ENCODE measurements around the gene IGFBP6.

Gene IGFBP6

GRCh38 chr12:53091756-53092155 is 5.7 kb upstream of the IGFBP6 start:
- POLR2A ChIA-PET = interaction anchor here (0.6 to 0.9 kb wide), 2 partner anchors 13 to 89 kb away, joined by 3 to 4 read pairs; partner anchors contain the start of genes SPRYD3 and ZNF740
- H3K9me3 ChIP-seq (ENCODE audit: control insufficient read depth, insufficient read depth, low read depth, low read length) = no peaks in the 10 kb centered on the region
- TF ChIP-seq ZNF514 (tag by site-specific recombination; IDR thresholded peaks at IDR 0.05) (no peak), PRDM10 (tag by site-specific recombination; IDR thresholded peaks at IDR 0.05) (no peak), ZNF777 (tag by site-specific recombination; IDR thresholded peaks at IDR 0.05; ENCODE audit: borderline replicate concordance) (no peak), ZBTB6 (tag by site-specific recombination; IDR thresholded peaks at IDR 0.05) (peak; percentile 85), ZNF785 (tag by site-specific recombination; IDR thresholded peaks at IDR 0.05) (no peak)
- no peak overlapping the region for H3K4me3 ChIP-seq (ENCODE audit: low read depth, low read length)
- no peaks in the 10 kb centered on the region for H3K36me3 ChIP-seq (ENCODE audit: control insufficient read depth in 2 of 2, insufficient read depth in 1 of 2, low read length in 2 of 2)
- CTCF ChIA-PET = no interaction called here
- H3K4me1 ChIP-seq (ENCODE audit: control insufficient read depth, insufficient read depth, low read length) = no peaks in the 10 kb centered on the region; the same call in 1 of the 2 replicates
- no peak overlapping the region for H3K27ac ChIP-seq (ENCODE audit: extremely low read depth, low read depth, low read length)

- Histone ChIP-seq H3K9me3 (ENCODE audit: control insufficient read depth, insufficient read depth, low read depth, low read length) (no peaks in the 10 kb centered on the region), H3K27ac (ENCODE audit: extremely low read depth, low read depth, low read length) (no peak overlapping the region), H3K4me3 (ENCODE audit: low read depth, low read length) (no peak overlapping the region), H3K4me1 (ENCODE audit: control insufficient read depth, insufficient read depth, low read length) (peaks cover 3% of the 10 kb centered on the region; the same call in 1 of the 2 replicates), H3K36me3 (ENCODE audit: control insufficient read depth in 2 of 2, insufficient read depth in 1 of 2, low read length in 2 of 2) (no peaks in the 10 kb centered on the region)
- TF ChIP-seq ZNF37A (tag by site-specific recombination; IDR thresholded peaks at IDR 0.05) = no peak
- POLR2A ChIA-PET = interaction anchor here (0.6 to 3.4 kb wide), 4 partner anchors 15 to 414 kb away, joined by 3 to 18 read pairs (median 8); partner anchors contain the start of gene SPRYD3
- CTCF ChIA-PET = interaction anchor here (0.6 to 3.8 kb wide), 8 partner anchors 8 to 1200 kb away, joined by 3 to 27 read pairs (median 3); no protein-coding TSS in a partner anchor
Measured at GRCh38 chr12:53093777-53094393, 3.6 kb upstream of the IGFBP6 start.

GRCh38 chr12:53094394-53094787 is 3.1 kb upstream of the IGFBP6 start:
- Histone ChIP-seq H3K36me3 (ENCODE audit: control insufficient read depth in 2 of 2, insufficient read depth in 1 of 2, low read length in 2 of 2) (no peaks in the 10 kb centered on the region), H3K27ac (ENCODE audit: extremely low read depth, low read depth, low read length) (no peak overlapping the region), H3K4me1 (ENCODE audit: control insufficient read depth, insufficient read depth, low read length) (peaks cover 3% of the 10 kb centered on the region; the same call in 1 of the 2 replicates), H3K9me3 (ENCODE audit: control insufficient read depth, insufficient read depth, low read depth, low read length) (no peaks in the 10 kb centered on the region), H3K4me3 (ENCODE audit: low read depth, low read length) (no peak overlapping the region)
- POLR2A ChIA-PET = interaction anchor here (0.6 to 3.4 kb wide), 4 partner anchors 15 to 414 kb away, joined by 3 to 18 read pairs (median 8); partner anchors contain the start of gene SPRYD3
- CTCF ChIA-PET = interaction anchor here (0.6 to 3.8 kb wide), 8 partner anchors 8 to 1199 kb away, joined by 3 to 27 read pairs (median 4); no protein-coding TSS in a partner anchor
- no peak for TF ChIP-seq ZBTB11 (tag by site-specific recombination; conservative IDR thresholded peaks at IDR 0.05; ENCODE audit: low read depth)
- TF ChIP-seq ZNF148 (tag by site-specific recombination; IDR thresholded peaks at IDR 0.05; ENCODE audit: borderline replicate concordance) = no peak
- no peak for TF ChIP-seq ZNF529 (tag by site-specific recombination; IDR thresholded peaks at IDR 0.05; ENCODE audit: insufficient replicate concordance)
- TF ChIP-seq ZBTB44 (tag by site-specific recombination; IDR thresholded peaks at IDR 0.05) = no peak
- TF ChIP-seq ZNF362 (tag by site-specific recombination; IDR thresholded peaks at IDR 0.05) = peak; percentile 77
- peak; percentile 79 for TF ChIP-seq ZFHX2 (tag by site-specific recombination; conservative IDR thresholded peaks at IDR 0.05)
- no peak for TF ChIP-seq ZNF202 (tag by site-specific recombination; IDR thresholded peaks at IDR 0.05; ENCODE audit: borderline replicate concordance)
- TF ChIP-seq EGR2 (tag by site-specific recombination; IDR thresholded peaks at IDR 0.05; ENCODE audit: low read depth) = peak; percentile 69
- TF ChIP-seq ZNF239 (tag by site-specific recombination; IDR thresholded peaks at IDR 0.05) = no peak

All from HEK293 (cell line).